ENCODE measurements around the gene MT1A.

MT1A gene

GRCh38 chr16:56625943-56626654 lies 12.4 kb upstream of the MT1A start:
- Mint-ChIP-seq H3K4me1 (peaks cover 5% of the 10 kb centered on the region), H3K27ac (peak overlapping the region in 2 of 3 experiments; percentile 14 to 83), H3K36me3 (ENCODE audit: low read depth) (no peaks in the 10 kb centered on the region), H3K9me3 (no peaks in the 10 kb centered on the region), H3K27me3 (ENCODE audit: low read depth) (peaks cover 95% of the 10 kb centered on the region), H3K4me3 (peak overlapping the region; percentile 84 to 88 (median 87))
- no peak for TF ChIP-seq CTCF (IDR thresholded peaks at IDR 0.05; ENCODE audit: unreplicated experiment in 3 of 3)

GRCh38 chr16:56626685-56627084 lies 11.8 kb upstream of the MT1A start:
- peak overlapping the region; percentile 65 to 88 (median 84) for H3K4me3 Mint-ChIP-seq
- peaks cover 5% of the 10 kb centered on the region for H3K4me1 Mint-ChIP-seq
- H3K36me3 Mint-ChIP-seq (ENCODE audit: low read depth) = no peaks in the 10 kb centered on the region
- peaks cover 95% of the 10 kb centered on the region for H3K27me3 Mint-ChIP-seq (ENCODE audit: low read depth)
- no peaks in the 10 kb centered on the region for H3K9me3 Mint-ChIP-seq
- TF ChIP-seq CTCF (IDR thresholded peaks at IDR 0.05; ENCODE audit: unreplicated experiment in 3 of 3) = no peak
- peak overlapping the region in 2 of 3 experiments; percentile 50 to 56 for H3K27ac Mint-ChIP-seq

- peaks cover 5% of the 10 kb centered on the region for H3K4me1 Mint-ChIP-seq
- H3K4me3 Mint-ChIP-seq = no peak overlapping the region
- no peak for TF ChIP-seq CTCF (IDR thresholded peaks at IDR 0.05; ENCODE audit: unreplicated experiment in 3 of 3)
- H3K27me3 Mint-ChIP-seq (ENCODE audit: low read depth) = peaks cover 95% of the 10 kb centered on the region
- no peak overlapping the region for H3K27ac Mint-ChIP-seq
- no peaks in the 10 kb centered on the region for H3K9me3 Mint-ChIP-seq
- H3K36me3 Mint-ChIP-seq (ENCODE audit: low read depth) = no peaks in the 10 kb centered on the region
These were observed 9.7 kb upstream of the MT1A start for GRCh38 chr16:56628486-56629350.

- Mint-ChIP-seq H3K4me1 (peaks cover 5% of the 10 kb centered on the region), H3K27ac (no peak overlapping the region), H3K9me3 (no peaks in the 10 kb centered on the region), H3K27me3 (ENCODE audit: low read depth) (peaks cover 96% of the 10 kb centered on the region), H3K36me3 (ENCODE audit: low read depth) (no peaks in the 10 kb centered on the region), H3K4me3 (no peak overlapping the region)
- TF ChIP-seq CTCF (IDR thresholded peaks at IDR 0.05; ENCODE audit: unreplicated experiment in 3 of 3) = no peak
These were observed 8.9 kb upstream of the MT1A start for GRCh38 chr16:56629531-56629930.

GRCh38 chr16:56630134-56630533 lies 8.3 kb upstream of the MT1A start:
- no peak for TF ChIP-seq CTCF (IDR thresholded peaks at IDR 0.05; ENCODE audit: unreplicated experiment in 3 of 3)
- H3K36me3 Mint-ChIP-seq (ENCODE audit: low read depth) = no peaks in the 10 kb centered on the region
- H3K4me3 Mint-ChIP-seq = no peak overlapping the region
- H3K4me1 Mint-ChIP-seq = peaks cover 5% of the 10 kb centered on the region
- H3K27ac Mint-ChIP-seq = no peak overlapping the region
- peaks cover 96% of the 10 kb centered on the region for H3K27me3 Mint-ChIP-seq (ENCODE audit: low read depth)
- H3K9me3 Mint-ChIP-seq = no peaks in the 10 kb centered on the region

Measured in nephron (organoid).